MM.1S (cell line): Measurements from ENCODE around the gene TRAPPC1.

Source experiments
- DNase-seq: peaks from one replicate; pipeline ENCODE4 v3.0.0-alpha.2; 2015
- H2AFZ ChIP-seq: fragments of 300-600 bp; sonication (generic); 2 replicates; pipeline ENCODE4 v1.6.0; 2016; ENCODE audit warnings: antibody characterized with exemption, low read length
- H3F3A ChIP-seq: fragments of 300-600 bp; sonication (generic); 2 replicates; pipeline ENCODE4 v1.6.1; 2016; ENCODE audit warnings: mild to moderate bottlenecking, antibody characterized with exemption, low read length, moderate library complexity, mixed read lengths; ENCODE audit not compliant: insufficient read depth
- H3K27ac ChIP-seq: fragments of 300-600 bp; sonication (generic); 2 replicates; pipeline ENCODE4 v1.5.1; 2016; ENCODE audit warnings: mild to moderate bottlenecking, low read length
- H3K27me3 ChIP-seq: fragments of 300-600 bp; sonication (generic); replicated peaks from 2 replicates; pipeline ENCODE4 v1.6.0; 2016; ENCODE audit warnings: low read length; ENCODE audit not compliant: insufficient read depth
- H3K36me3 ChIP-seq: fragments of 300-600 bp; sonication (generic); replicated peaks from 2 replicates; pipeline ENCODE4 v1.6.1; 2016; ENCODE audit warnings: mild to moderate bottlenecking, low read length, mixed read lengths; ENCODE audit not compliant: insufficient read depth
- H3K4me1 ChIP-seq: fragments of 300-600 bp; sonication (generic); 2 replicates; pipeline ENCODE4 v1.6.1; 2016; ENCODE audit warnings: low read length, mixed read lengths
- H3K4me2 ChIP-seq: fragments of 300-600 bp; sonication (generic); 2 replicates; pipeline ENCODE4 v1.6.0; 2016; ENCODE audit warnings: low read depth, low read length
- H3K4me3 ChIP-seq: fragments of 300-600 bp; sonication (generic); 2 replicates; pipeline ENCODE4 v1.5.1; 2016; ENCODE audit warnings: low read length, mixed read lengths
- H3K79me2 ChIP-seq: fragments of 300-600 bp; sonication (generic); 2 replicates; pipeline ENCODE4 v1.6.1; 2016; ENCODE audit warnings: mixed run types, low read length, mixed read lengths
- H3K9ac ChIP-seq: fragments of 300-600 bp; sonication (generic); 2 replicates; pipeline ENCODE4 v1.6.1; 2016; ENCODE audit warnings: low read length, mixed read lengths
- H3K9me2 ChIP-seq: fragments of 300-600 bp; sonication (generic); replicated peaks from 2 replicates; pipeline ENCODE4 v1.6.1; 2016; ENCODE audit warnings: mild to moderate bottlenecking, low read length, mixed read lengths; ENCODE audit not compliant: insufficient read depth
- H3K9me3 ChIP-seq: fragments of 300-600 bp; sonication (generic); replicated peaks from 2 replicates; pipeline ENCODE4 v1.6.1; 2016; ENCODE audit warnings: mild to moderate bottlenecking, low read length, mixed read lengths; ENCODE audit not compliant: insufficient read depth
- H4K20me1 ChIP-seq: fragments of 300-600 bp; sonication (generic); 2 replicates; pipeline ENCODE4 v1.6.1; 2016; ENCODE audit warnings: mild to moderate bottlenecking, low read length, moderate library complexity, mixed read lengths; ENCODE audit not compliant: insufficient read depth
- EZH2 ChIP-seq: fragments of 300-600 bp; sonication (generic); optimal IDR thresholded peaks from 2 replicates; pipeline ENCODE3; 2017; ENCODE audit warnings: low read depth, mild to moderate bottlenecking, antibody characterized with exemption, low read length, mixed read lengths
- EZH2phosphoT487 ChIP-seq: fragments of 300-600 bp; sonication (generic); IDR thresholded peaks from 2 replicates; pipeline ENCODE4 v1.6.1; 2018; ENCODE audit warnings: antibody characterized with exemption, low read length
- TF ChIP-seq, protein P1 (sequence below): fragments of 300-600 bp; sonication (generic); IDR thresholded peaks from 2 replicates; pipeline ENCODE4 v1.5.1; 2016; ENCODE audit warnings: antibody characterized with exemption, low read length, mixed read lengths

TRAPPC1 gene

DNA sequence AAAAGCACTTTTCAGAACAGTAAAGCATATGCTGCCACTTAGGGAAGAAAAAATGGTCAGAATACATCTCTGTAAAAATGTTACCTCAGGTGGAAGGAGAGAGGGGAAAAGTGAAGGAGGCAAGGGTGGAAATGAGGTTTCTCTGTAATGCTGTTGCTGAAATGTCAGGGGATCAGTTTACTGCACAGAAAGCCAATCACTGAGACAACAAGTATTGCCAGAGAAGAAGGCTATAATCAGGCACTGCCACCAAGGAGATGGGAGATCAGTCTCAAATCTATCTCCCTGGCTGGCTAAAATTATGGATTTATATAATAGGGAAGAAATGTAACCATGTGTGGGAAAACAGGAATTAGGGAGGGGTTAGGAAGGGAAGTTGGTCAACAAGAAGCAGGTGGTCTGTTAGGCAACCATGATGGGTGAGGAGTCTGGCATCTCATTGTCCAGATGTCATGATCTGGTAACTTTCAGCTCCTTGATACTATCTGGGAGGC, 42.9 kb upstream of the TRAPPC1 start:
- no peak overlapping the region for H3K4me3 ChIP-seq
- no peak overlapping the region for H2AFZ ChIP-seq
- no peaks in the 10 kb centered on the region for H3K9me3 ChIP-seq
- no peaks in the 10 kb centered on the region for H3K4me1 ChIP-seq
- no peak overlapping the region for H3K27ac ChIP-seq
- no peaks in the 10 kb centered on the region for H3K9me2 ChIP-seq
- H3K79me2 ChIP-seq = no peaks in the 10 kb centered on the region
- no peak overlapping the region for H3K4me2 ChIP-seq
- TF ChIP-seq, protein P1, sequence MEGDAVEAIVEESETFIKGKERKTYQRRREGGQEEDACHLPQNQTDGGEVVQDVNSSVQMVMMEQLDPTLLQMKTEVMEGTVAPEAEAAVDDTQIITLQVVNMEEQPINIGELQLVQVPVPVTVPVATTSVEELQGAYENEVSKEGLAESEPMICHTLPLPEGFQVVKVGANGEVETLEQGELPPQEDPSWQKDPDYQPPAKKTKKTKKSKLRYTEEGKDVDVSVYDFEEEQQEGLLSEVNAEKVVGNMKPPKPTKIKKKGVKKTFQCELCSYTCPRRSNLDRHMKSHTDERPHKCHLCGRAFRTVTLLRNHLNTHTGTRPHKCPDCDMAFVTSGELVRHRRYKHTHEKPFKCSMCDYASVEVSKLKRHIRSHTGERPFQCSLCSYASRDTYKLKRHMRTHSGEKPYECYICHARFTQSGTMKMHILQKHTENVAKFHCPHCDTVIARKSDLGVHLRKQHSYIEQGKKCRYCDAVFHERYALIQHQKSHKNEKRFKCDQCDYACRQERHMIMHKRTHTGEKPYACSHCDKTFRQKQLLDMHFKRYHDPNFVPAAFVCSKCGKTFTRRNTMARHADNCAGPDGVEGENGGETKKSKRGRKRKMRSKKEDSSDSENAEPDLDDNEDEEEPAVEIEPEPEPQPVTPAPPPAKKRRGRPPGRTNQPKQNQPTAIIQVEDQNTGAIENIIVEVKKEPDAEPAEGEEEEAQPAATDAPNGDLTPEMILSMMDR = no peak
- TF ChIP-seq EZH2phosphoT487 (no peak), EZH2 (no peak)
- H3F3A ChIP-seq = no peaks in the 10 kb centered on the region
- no peaks in the 10 kb centered on the region for H4K20me1 ChIP-seq
- H3K9ac ChIP-seq = no peak overlapping the region
- no peaks in the 10 kb centered on the region for H3K36me3 ChIP-seq
- peaks cover 63% of the 10 kb centered on the region for H3K27me3 ChIP-seq
- DNase-seq = no peak

DNA sequence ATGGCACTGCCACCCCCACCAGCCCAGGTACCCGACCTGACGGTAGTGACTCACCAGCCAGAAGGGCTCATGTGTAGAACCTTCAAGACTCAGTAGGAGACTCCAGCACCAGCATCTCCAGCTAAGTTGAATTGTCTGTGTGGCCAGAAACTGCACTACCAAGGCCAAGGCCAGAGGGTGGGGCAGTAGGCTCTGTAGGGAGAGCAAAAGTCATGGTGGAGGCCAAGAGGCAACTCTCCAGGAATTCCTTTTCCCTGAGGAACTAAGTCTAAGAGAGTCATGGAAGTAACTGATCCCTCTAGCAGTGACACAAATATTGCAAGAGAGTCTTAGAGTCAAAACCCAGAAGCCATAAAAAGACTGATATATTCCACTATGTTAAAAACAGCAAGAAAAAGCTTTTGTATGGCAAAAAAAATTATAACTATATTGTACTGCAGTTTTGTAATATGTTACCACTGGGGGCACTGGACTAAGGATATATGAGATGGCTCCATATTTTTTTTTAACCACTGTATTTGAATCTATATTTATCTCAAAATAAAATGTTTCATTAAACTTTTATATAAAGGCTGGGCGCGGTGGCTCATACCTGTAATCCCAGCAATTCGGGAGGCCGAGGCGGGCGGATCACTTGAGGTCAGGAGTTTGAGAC, 40.5 kb upstream of the TRAPPC1 start:
- DNase-seq = no peak
- no peak for TF ChIP-seq EZH2phosphoT487
- no peak overlapping the region for H2AFZ ChIP-seq

DNA sequence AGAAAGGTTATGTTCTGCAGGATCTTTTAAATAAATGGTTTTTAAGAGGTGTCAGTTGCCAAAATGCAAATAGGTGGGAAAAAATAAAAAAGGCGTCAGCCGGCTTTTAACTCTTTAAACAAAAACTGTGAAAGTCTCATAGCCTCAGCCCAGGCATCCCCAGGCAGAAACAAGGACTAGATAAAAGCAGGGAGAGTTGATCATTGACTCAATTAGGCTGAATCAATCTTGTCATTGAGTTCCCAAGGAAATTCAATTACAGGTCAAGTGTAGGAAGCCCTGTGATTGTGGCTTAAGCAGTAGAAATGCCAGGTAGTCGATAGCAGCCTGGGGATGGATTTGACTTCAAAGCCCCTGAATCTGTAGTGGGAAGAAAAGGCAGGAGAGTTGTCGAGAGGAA, 39.9 kb upstream of the TRAPPC1 start:
- Histone ChIP-seq H3K9me3 (no peaks in the 10 kb centered on the region), H3K27ac (no peak overlapping the region), H3K4me3 (no peak overlapping the region), H3F3A (no peaks in the 10 kb centered on the region), H3K36me3 (no peaks in the 10 kb centered on the region), H3K4me2 (no peak overlapping the region), H4K20me1 (no peaks in the 10 kb centered on the region), H3K9ac (no peak overlapping the region), H3K4me1 (no peaks in the 10 kb centered on the region), H3K9me2 (no peaks in the 10 kb centered on the region), H3K27me3 (peaks cover 41% of the 10 kb centered on the region), H3K79me2 (no peaks in the 10 kb centered on the region), H2AFZ (no peak overlapping the region)
- TF ChIP-seq, protein P1 = no peak
- TF ChIP-seq EZH2 = no peak
- no peak for TF ChIP-seq EZH2phosphoT487
- DNase-seq = no peak

More for the DNA sequence above, 40.5 kb upstream of the TRAPPC1 start:
- no peaks in the 10 kb centered on the region for H3K9me2 ChIP-seq
- no peaks in the 10 kb centered on the region for H3K4me1 ChIP-seq
- no peaks in the 10 kb centered on the region for H3K9me3 ChIP-seq
- no peaks in the 10 kb centered on the region for H3K79me2 ChIP-seq
- H3K4me3 ChIP-seq = no peak overlapping the region
- no peaks in the 10 kb centered on the region for H3K36me3 ChIP-seq
- no peak overlapping the region for H3K4me2 ChIP-seq
- H3K27ac ChIP-seq = no peak overlapping the region
- no peaks in the 10 kb centered on the region for H4K20me1 ChIP-seq
- no peak overlapping the region for H3K9ac ChIP-seq
- no peaks in the 10 kb centered on the region for H3F3A ChIP-seq
- peaks cover 47% of the 10 kb centered on the region for H3K27me3 ChIP-seq

DNA sequence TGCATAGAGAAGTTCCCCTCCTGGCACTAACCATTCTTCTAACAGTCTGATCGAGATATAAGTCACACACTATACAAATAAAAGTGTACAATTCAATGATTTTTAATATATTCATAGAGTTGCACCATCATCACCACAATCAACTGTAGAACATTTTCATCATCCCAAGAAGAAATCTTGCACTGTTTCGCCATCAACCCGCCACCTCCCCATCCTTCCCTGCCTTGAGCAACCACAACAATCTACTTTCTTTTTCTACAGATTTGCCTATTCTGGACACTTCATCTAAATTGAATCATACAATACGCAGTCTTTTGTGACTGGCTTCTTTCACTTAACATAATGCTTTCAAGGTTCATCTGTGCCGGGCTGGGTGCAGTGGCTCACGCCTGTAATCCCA, 37.7 kb upstream of the TRAPPC1 start:
- H3K9ac ChIP-seq = no peak overlapping the region
- H3K4me2 ChIP-seq = no peak overlapping the region
- H3K9me2 ChIP-seq = no peaks in the 10 kb centered on the region
- H3K9me3 ChIP-seq = no peaks in the 10 kb centered on the region
- no peak for DNase-seq
- no peaks in the 10 kb centered on the region for H3K79me2 ChIP-seq
- no peaks in the 10 kb centered on the region for H4K20me1 ChIP-seq
- TF ChIP-seq, protein P1 = no peak
- no peak for TF ChIP-seq EZH2
- no peak for TF ChIP-seq EZH2phosphoT487
- no peaks in the 10 kb centered on the region for H3K4me1 ChIP-seq
- H3K27me3 ChIP-seq = peaks cover 25% of the 10 kb centered on the region
- H2AFZ ChIP-seq = no peak overlapping the region
- H3K4me3 ChIP-seq = no peak overlapping the region
- H3K27ac ChIP-seq = no peak overlapping the region
- H3K36me3 ChIP-seq = no peaks in the 10 kb centered on the region
- 0 out of 2 replicates have a peak, but pooled peaks cover 2% of the 10 kb centered on the region for H3F3A ChIP-seq
